HCT116 (cell line): ENCODE measurements around the gene SLC6A19. TPM values are rescaled to one million over a fixed set of nuclear protein-coding genes. Genes with fewer than 3 reads are reported as not detected.

ENCODE experiments used
- ATAC-seq: fragments of 200-7000 bp; cut with Tn5 transposase; 2 replicates; pipeline ENCODE4 v1.9.1; 2020; ENCODE audit warnings: mild to moderate bottlenecking, moderate library complexity
- BruUV-seq: library from RNA; stranded (reverse); fragments of 400-500 nt; replicated peaks from 2 replicates; lab custom pipeline; 2021; lab: Mats Ljungman, UMichigan
- CTCF ChIA-PET: fragments of 300-600 bp; sonication (Branson Sonifier 250); formaldehyde crosslinking; loops from one replicate; lab custom pipeline; 2021; ENCODE audit warnings: antibody characterized with exemption; lab: Charles Lee
- POLR2A ChIA-PET: fragments of 300-600, 350-600 bp; sonication (Branson Sonifier 250); formaldehyde crosslinking; loops from one replicate; lab custom pipeline; 2021; ENCODE audit warnings: antibody characterized with exemption; lab: Charles Lee
- RAD21 ChIA-PET, 2 experiments: fragments of 300-600 bp; sonication (Branson Sonifier 250); formaldehyde crosslinking; loops; one replicate each; lab custom pipeline; 2023; ENCODE audit warnings: low total read pairs in 2 of 2; ENCODE audit not compliant: uncharacterized antibody in 2 of 2, unreplicated experiment in 2 of 2, low non-redundant PET in 1 of 2; lab: Charles Lee
- DNase-seq: peaks from one replicate; pipeline ENCODE4 v3.0.0-alpha.2; 2010; ENCODE audit warnings: low read depth, low spot score
- H2AFZ ChIP-seq: fragments of 200-600 bp; shearing (Covaris generic), sonication (generic); 2 replicates; pipeline ENCODE4 v1.6.1; 2017; ENCODE audit warnings: low read depth, mixed run types, mixed read lengths, antibody characterized with exemption, low read length; ENCODE audit not compliant: poor library complexity, severe bottlenecking
- H3K27ac ChIP-seq: 2 replicates; pipeline ENCODE4 v1.5.1; 2012; ENCODE audit warnings: low read depth, low read length
- H3K27me3 ChIP-seq: fragments of 200-600 bp; sonication (generic); 2 replicates; pipeline ENCODE4 v1.6.1; 2016; ENCODE audit warnings: mixed run types, low read length, mixed read lengths; ENCODE audit not compliant: insufficient read depth
- H3K36me3 ChIP-seq, 2 experiments: fragments of 200-500 bp in 1 of 2; fragments of 200-600 bp in 1 of 2; sonication (Bioruptor generic) in 1 of 2; sonication (generic) in 1 of 2; 2 replicates each; pipeline versions ENCODE4 v1.5.1 to v1.6.1; 2014 to 2016; ENCODE audit warnings: low read length in 2 of 2, inconsistent platforms in 1 of 2, mixed read lengths in 1 of 2, mixed run types in 1 of 2; ENCODE audit not compliant: insufficient read depth in 2 of 2, control insufficient read depth in 1 of 2
- H3K4me1 ChIP-seq, 2 experiments: fragments of 200-600 bp in 1 of 2; sonication (generic) in 1 of 2; 2 replicates each; pipeline versions ENCODE4 v1.5.1 to v1.6.1; 2012 to 2017; ENCODE audit warnings: low read length in 2 of 2, inconsistent platforms in 1 of 2, mild to moderate bottlenecking in 1 of 2, mixed read lengths in 1 of 2, mixed run types in 1 of 2, moderate library complexity in 1 of 2; ENCODE audit not compliant: insufficient read depth in 2 of 2, control insufficient read depth in 1 of 2
- H3K4me2 ChIP-seq: fragments of 200-600 bp; sonication (generic); 2 replicates; pipeline ENCODE4 v1.6.1; 2017; ENCODE audit warnings: mixed run types, low read length, mixed read lengths
- H3K4me3 ChIP-seq, 2 experiments: fragments of 200-600 bp in 1 of 2; sonication (generic) in 1 of 2; replicated peaks in 1 of 2; 2 replicates each; pipeline ENCODE4 v1.5.1; 2011 to 2016; ENCODE audit warnings: low read length in 2 of 2, control low read depth in 1 of 2, low read depth in 1 of 2, mild to moderate bottlenecking in 1 of 2, mixed read lengths in 1 of 2, mixed run types in 1 of 2
- H3K79me2 ChIP-seq: fragments of 200-600 bp; sonication (generic); 2 replicates; pipeline ENCODE4 v1.6.1; 2017; ENCODE audit warnings: mild to moderate bottlenecking, mixed run types, low read length, moderate library complexity, mixed read lengths; ENCODE audit not compliant: insufficient read depth
- H3K9ac ChIP-seq: fragments of 200-600 bp; sonication (generic); 2 replicates; pipeline ENCODE4 v1.6.1; 2016; ENCODE audit warnings: low read length, mixed read lengths
- H3K9me2 ChIP-seq: fragments of 200-600 bp; sonication (generic), shearing (Covaris generic); 2 replicates; pipeline ENCODE4 v1.6.1; 2017; ENCODE audit warnings: mixed run types, mild to moderate bottlenecking, moderate library complexity; ENCODE audit not compliant: insufficient read depth
- H3K9me3 ChIP-seq, 2 experiments: fragments of 200-500 bp in 1 of 2; fragments of 200-600 bp in 1 of 2; sonication (Bioruptor generic) in 1 of 2; sonication (generic) in 1 of 2; 2 replicates each; pipeline ENCODE4 v1.6.1; 2014 to 2017; ENCODE audit warnings: low read length in 2 of 2, mixed read lengths in 2 of 2, inconsistent platforms in 1 of 2, low read depth in 1 of 2, mild to moderate bottlenecking in 1 of 2, mixed run types in 1 of 2, moderate library complexity in 1 of 2; ENCODE audit not compliant: control insufficient read depth in 1 of 2, insufficient read depth in 1 of 2
- H4K20me1 ChIP-seq: fragments of 200-600 bp; sonication (generic), shearing (Covaris generic); 2 replicates; pipeline ENCODE4 v1.6.1; 2017; ENCODE audit warnings: mixed run types, mild to moderate bottlenecking, moderate library complexity; ENCODE audit not compliant: insufficient read depth
- CEBPB ChIP-seq: IDR thresholded peaks from 2 replicates; pipeline ENCODE4 v1.6.1; 2012; ENCODE audit warnings: low read depth
- EZH2phosphoT487 ChIP-seq: fragments of 200-600 bp; IDR thresholded peaks from 2 replicates; pipeline ENCODE4 v1.6.1; 2018; ENCODE audit warnings: antibody characterized with exemption, borderline replicate concordance
- MAX ChIP-seq: IDR thresholded peaks from 2 replicates; pipeline ENCODE4 v1.6.1; 2012
- POLR2AphosphoS5 ChIP-seq: IDR thresholded peaks from 2 replicates; pipeline ENCODE4 v1.6.1; 2011; ENCODE audit warnings: mild to moderate bottlenecking, low read depth, low read length, moderate library complexity
- RAD21 ChIP-seq: IDR thresholded peaks from 2 replicates; pipeline ENCODE4 v1.6.1; 2012; ENCODE audit warnings: low read depth, mild to moderate bottlenecking
- SIN3A ChIP-seq: IDR thresholded peaks from 2 replicates; pipeline ENCODE4 v1.6.1; 2012; ENCODE audit warnings: low read depth
- SP1 ChIP-seq: IDR thresholded peaks from 2 replicates; pipeline ENCODE4 v1.6.1; 2012; ENCODE audit warnings: low read depth
- ZBTB33 ChIP-seq: IDR thresholded peaks from 2 replicates; pipeline ENCODE4 v1.6.1; 2011; ENCODE audit warnings: mild to moderate bottlenecking, low read length, moderate library complexity; ENCODE audit not compliant: insufficient replicate concordance; ENCODE audit errors: extremely low read depth
- ZNF274 ChIP-seq: fragments of 200-500 bp; sonication (Bioruptor generic); IDR thresholded peaks from 2 replicates; pipeline ENCODE4 v1.6.1; 2014; ENCODE audit warnings: mild to moderate bottlenecking, low read depth, low read length, inconsistent platforms
- intact Hi-C: fragments of 100-400 bp; cut with micrococcal nuclease; formaldehyde crosslinking; loops from 2 replicates; pipeline ENCODE4 v1.10.0; 2022
- total RNA-seq: library from RNA; stranded (reverse); gene quantifications from one replicate; pipeline ENCODE4 v1.2.1, GENCODE V29; 2021; ENCODE audit not compliant: unreplicated experiment

SLC6A19 gene
- total RNA-seq, 1 experiment from 2014 or later, result not detected

- Histone ChIP-seq H3K79me2 (no peaks in the 10 kb centered on the region), H3K9ac (no peak overlapping the region), H3K4me2 (no peak overlapping the region), H3K9me2 (no peaks in the 10 kb centered on the region), H3K4me3 (no peak overlapping the region), H3K27ac (no peak overlapping the region), H2AFZ (no peak overlapping the region), H3K4me1 (no peaks in the 10 kb centered on the region), H3K9me3 (no peaks in the 10 kb centered on the region), H3K36me3 (no peaks in the 10 kb centered on the region), H4K20me1 (no peaks in the 10 kb centered on the region), H3K27me3 (no peaks in the 10 kb centered on the region)
- no TSS peak for BruUV-seq
- intact Hi-C loops, result no loop called here
- ChIA-PET POLR2A (no interaction called here), RAD21 (no interaction called here), CTCF (no interaction called here)
- TF ChIP-seq SP1 (no peak), ZNF274 (no peak), SIN3A (no peak), ZBTB33 (no peak), MAX (no peak), EZH2phosphoT487 (no peak), POLR2AphosphoS5 (no peak), RAD21 (no peak), CEBPB (no peak)
- DNase-seq (no peak), ATAC-seq (no peak)
These were observed 6.2 kb downstream of the SLC6A19 start for GRCh38 chr5:1207555-1207954.
